ENCODE measurements around the gene EIF3D. TPM values are rescaled to one million over a fixed set of nuclear protein-coding genes. Genes with fewer than 3 reads are reported as not detected.

EIF3D gene
- total and polyA plus RNA-seq, 2 experiments from 2014 or later: 148 to 381 TPM

DNA sequence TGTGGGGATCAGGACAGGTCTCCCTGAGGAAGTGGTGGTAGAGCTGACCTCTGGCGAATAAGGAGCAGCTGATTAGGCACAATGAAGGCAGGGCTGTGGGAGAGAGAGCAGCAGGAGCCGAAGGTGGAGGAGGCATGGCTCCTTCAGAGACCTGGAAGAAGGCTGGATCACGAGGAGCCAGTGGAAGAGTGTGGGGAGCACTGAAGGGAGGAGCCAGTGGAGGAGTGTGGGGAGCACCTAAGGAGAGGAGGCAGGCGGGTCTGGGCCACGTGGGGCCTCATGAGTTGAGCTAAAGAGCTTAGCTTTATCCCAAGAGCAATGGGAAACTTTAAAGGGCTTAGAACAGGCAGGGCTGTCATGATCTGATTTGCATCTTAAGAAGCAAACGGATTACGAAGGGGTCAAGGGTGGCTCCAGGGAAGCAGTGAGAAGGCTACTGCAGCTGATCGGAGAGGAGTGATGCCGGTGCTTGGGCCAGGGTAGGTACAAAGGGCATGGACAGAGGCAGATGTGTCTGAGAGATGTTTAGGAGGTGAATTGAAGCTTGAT, 44.9 kb upstream of the EIF3D start:
- Histone ChIP-seq H2AFZ (no peak overlapping the region), H3K4me3 (no peak overlapping the region), H4K20me1 (replicated peaks; ENCODE audit: insufficient read depth) (no peaks in the 10 kb centered on the region), H3K4me1 (ENCODE audit: insufficient read depth) (no peaks in the 10 kb centered on the region), H3K9me2 (ENCODE audit: insufficient read depth) (0 out of 2 replicates have a peak, but pooled peaks cover 2% of the 10 kb centered on the region), H3K36me3 (ENCODE audit: insufficient read depth) (no peaks in the 10 kb centered on the region), H3K79me2 (replicated peaks; ENCODE audit: insufficient read depth) (no peaks in the 10 kb centered on the region), H3K27ac (ENCODE audit: low read depth) (no peak overlapping the region), H3K27me3 (ENCODE audit: insufficient read depth) (no peaks in the 10 kb centered on the region), H3F3A (replicated peaks; ENCODE audit: low read depth) (no peaks in the 10 kb centered on the region), H3K4me2 (no peak overlapping the region)
- DNase-seq (ENCODE audit: low spot score): no peak
- no peak for TF ChIP-seq POLR2AphosphoS5 (IDR thresholded peaks at IDR 0.05; ENCODE audit: low read depth)
- no peak for TF ChIP-seq NANOG (IDR thresholded peaks at IDR 0.05; ENCODE audit: borderline replicate concordance)
- TF ChIP-seq CREB1 (CRISPR knock-in tag; IDR thresholded peaks at IDR 0.05; ENCODE audit: low read depth): no peak
- TF ChIP-seq EZH2phosphoT487 (IDR thresholded peaks at IDR 0.05; ENCODE audit: unreplicated experiment): no peak
- TF ChIP-seq, protein P1, sequence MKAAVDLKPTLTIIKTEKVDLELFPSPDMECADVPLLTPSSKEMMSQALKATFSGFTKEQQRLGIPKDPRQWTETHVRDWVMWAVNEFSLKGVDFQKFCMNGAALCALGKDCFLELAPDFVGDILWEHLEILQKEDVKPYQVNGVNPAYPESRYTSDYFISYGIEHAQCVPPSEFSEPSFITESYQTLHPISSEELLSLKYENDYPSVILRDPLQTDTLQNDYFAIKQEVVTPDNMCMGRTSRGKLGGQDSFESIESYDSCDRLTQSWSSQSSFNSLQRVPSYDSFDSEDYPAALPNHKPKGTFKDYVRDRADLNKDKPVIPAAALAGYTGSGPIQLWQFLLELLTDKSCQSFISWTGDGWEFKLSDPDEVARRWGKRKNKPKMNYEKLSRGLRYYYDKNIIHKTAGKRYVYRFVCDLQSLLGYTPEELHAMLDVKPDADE (IDR thresholded peaks at IDR 0.05): no peak
- no peak for TF ChIP-seq ZNF331 (CRISPR knock-in tag; IDR thresholded peaks at IDR 0.05; ENCODE audit: low read depth)
- TF ChIP-seq, protein P2, sequence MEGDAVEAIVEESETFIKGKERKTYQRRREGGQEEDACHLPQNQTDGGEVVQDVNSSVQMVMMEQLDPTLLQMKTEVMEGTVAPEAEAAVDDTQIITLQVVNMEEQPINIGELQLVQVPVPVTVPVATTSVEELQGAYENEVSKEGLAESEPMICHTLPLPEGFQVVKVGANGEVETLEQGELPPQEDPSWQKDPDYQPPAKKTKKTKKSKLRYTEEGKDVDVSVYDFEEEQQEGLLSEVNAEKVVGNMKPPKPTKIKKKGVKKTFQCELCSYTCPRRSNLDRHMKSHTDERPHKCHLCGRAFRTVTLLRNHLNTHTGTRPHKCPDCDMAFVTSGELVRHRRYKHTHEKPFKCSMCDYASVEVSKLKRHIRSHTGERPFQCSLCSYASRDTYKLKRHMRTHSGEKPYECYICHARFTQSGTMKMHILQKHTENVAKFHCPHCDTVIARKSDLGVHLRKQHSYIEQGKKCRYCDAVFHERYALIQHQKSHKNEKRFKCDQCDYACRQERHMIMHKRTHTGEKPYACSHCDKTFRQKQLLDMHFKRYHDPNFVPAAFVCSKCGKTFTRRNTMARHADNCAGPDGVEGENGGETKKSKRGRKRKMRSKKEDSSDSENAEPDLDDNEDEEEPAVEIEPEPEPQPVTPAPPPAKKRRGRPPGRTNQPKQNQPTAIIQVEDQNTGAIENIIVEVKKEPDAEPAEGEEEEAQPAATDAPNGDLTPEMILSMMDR (conservative IDR thresholded peaks at IDR 0.05; ENCODE audit: low read depth in 2 of 2): no peak
- no peak for TF ChIP-seq ZNF462 (CRISPR knock-in tag; IDR thresholded peaks at IDR 0.05)
- TF ChIP-seq STAT1 (IDR thresholded peaks at IDR 0.05; ENCODE audit: unreplicated experiment): no peak
- TF ChIP-seq JUNB (IDR thresholded peaks at IDR 0.05; ENCODE audit: unreplicated experiment): no peak
- TF ChIP-seq EZH2 (IDR thresholded peaks at IDR 0.05; ENCODE audit: low read depth, unreplicated experiment): no peak
- no peak overlapping the region for H3K27ac Mint-ChIP-seq
- no peak for ATAC-seq
- peaks cover 7% of the 10 kb centered on the region; the same call in 2 of the 3 replicates for H3K4me1 Mint-ChIP-seq
- peaks cover 6% of the 10 kb centered on the region for H3K27me3 Mint-ChIP-seq (ENCODE audit: insufficient read depth, low read depth, poor library complexity)
- no peak overlapping the region for H3K4me3 Mint-ChIP-seq
- no peaks in the 10 kb centered on the region; the same call in 2 of the 3 replicates for H3K9me3 Mint-ChIP-seq
- H3K36me3 Mint-ChIP-seq (ENCODE audit: low read depth): no peaks in the 10 kb centered on the region

Data from GM23338 (cell line).